Measurements from ENCODE around the gene EIF4B.

Gene EIF4B

DNA sequence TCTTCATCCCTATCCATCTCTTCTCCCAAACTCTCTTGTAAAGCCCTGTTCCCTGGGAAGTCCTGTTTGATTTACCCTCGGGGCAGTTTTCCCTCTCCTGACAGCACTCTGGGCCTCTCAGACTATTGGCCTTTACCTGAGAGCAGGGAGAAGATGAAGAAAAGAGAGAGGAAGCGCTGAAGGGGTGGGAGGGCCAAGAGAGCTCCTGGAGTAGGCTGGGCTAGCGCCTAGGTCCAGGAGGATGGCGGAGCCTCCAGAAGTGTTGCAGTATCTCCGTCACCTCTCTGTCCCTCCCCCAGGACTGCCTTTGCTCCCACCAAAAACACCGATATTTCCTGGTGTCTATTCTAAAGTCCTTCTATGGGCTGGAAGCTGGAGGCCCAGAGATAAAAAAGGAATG, 85.5 kb downstream of the EIF4B start:
- Histone ChIP-seq H3K36me3 (ENCODE audit: insufficient read depth, low read length) (no peaks in the 10 kb centered on the region), H2AFZ (ENCODE audit: low read length) (no peak overlapping the region), H3K4me3 (ENCODE audit: low read length, poor library complexity, severe bottlenecking) (no peak overlapping the region), H3K9me3 (ENCODE audit: insufficient read depth, low read depth, low read length) (no peaks in the 10 kb centered on the region), H3K4me2 (ENCODE audit: low read depth, low read length, poor library complexity, severe bottlenecking) (no peak overlapping the region), H3K4me1 (ENCODE audit: insufficient read depth, low read length, poor library complexity, severe bottlenecking) (peaks cover 6% of the 10 kb centered on the region), H3K9me2 (replicated peaks; ENCODE audit: low read depth, low read length) (no peaks in the 10 kb centered on the region), H3K79me2 (ENCODE audit: insufficient read depth, low read length) (no peaks in the 10 kb centered on the region), H3K27me3 (ENCODE audit: insufficient read depth, low read length, poor library complexity, severe bottlenecking) (no peaks in the 10 kb centered on the region), H4K20me1 (ENCODE audit: insufficient read depth, low read length, poor library complexity, severe bottlenecking) (no peaks in the 10 kb centered on the region), H3F3A (ENCODE audit: low read depth) (no peaks in the 10 kb centered on the region), H3K9ac (ENCODE audit: low read depth, low read length, poor library complexity, severe bottlenecking) (no peak overlapping the region)
- TF ChIP-seq EZH2phosphoT487 (IDR thresholded peaks at IDR 0.05; ENCODE audit: borderline replicate concordance) = no peak
- TF ChIP-seq, protein P1, sequence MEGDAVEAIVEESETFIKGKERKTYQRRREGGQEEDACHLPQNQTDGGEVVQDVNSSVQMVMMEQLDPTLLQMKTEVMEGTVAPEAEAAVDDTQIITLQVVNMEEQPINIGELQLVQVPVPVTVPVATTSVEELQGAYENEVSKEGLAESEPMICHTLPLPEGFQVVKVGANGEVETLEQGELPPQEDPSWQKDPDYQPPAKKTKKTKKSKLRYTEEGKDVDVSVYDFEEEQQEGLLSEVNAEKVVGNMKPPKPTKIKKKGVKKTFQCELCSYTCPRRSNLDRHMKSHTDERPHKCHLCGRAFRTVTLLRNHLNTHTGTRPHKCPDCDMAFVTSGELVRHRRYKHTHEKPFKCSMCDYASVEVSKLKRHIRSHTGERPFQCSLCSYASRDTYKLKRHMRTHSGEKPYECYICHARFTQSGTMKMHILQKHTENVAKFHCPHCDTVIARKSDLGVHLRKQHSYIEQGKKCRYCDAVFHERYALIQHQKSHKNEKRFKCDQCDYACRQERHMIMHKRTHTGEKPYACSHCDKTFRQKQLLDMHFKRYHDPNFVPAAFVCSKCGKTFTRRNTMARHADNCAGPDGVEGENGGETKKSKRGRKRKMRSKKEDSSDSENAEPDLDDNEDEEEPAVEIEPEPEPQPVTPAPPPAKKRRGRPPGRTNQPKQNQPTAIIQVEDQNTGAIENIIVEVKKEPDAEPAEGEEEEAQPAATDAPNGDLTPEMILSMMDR (conservative IDR thresholded peaks at IDR 0.05; ENCODE audit: low read length) = no peak
